Breast epithelium (tissue), 3 donors: ENCODE measurements around the gene PEX26.

Experiments
- POLR2AphosphoS5 ChIP-seq, 3 donors: sonication (generic); formaldehyde crosslinking; IDR thresholded peaks; one replicate each; pipeline ENCODE4 v1.6.1; 2017; ENCODE audit warnings: antibody characterized with exemption in 3 of 3
- TF ChIP-seq, protein P1 (sequence below), 3 donors: fragments of 450-650 bp; IDR thresholded peaks; one replicate each; pipeline ENCODE4 v1.5.1; 2016 to 2017; ENCODE audit warnings: antibody characterized with exemption in 3 of 3, mild to moderate bottlenecking in 3 of 3, moderate library complexity in 3 of 3

DNA sequence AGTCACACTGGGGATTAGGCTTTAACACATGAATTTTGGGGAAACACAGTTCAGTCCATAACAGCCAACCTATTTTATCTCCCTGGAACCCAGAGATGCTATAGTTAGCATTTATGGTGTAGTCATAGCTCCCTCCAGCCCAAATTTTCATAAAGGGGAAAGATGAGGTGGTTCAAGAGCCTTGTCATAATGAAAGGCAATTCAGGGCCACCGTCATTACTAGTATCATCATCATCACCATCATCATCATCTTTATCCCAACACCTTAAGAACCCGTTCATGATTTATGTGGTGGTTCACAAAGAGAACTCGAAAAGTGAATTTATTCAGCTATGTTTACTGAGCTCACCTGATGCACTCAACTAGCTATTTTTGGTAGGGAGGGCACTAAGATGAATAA lies 30.4 kb downstream of the PEX26 start:
- TF ChIP-seq, protein P1, sequence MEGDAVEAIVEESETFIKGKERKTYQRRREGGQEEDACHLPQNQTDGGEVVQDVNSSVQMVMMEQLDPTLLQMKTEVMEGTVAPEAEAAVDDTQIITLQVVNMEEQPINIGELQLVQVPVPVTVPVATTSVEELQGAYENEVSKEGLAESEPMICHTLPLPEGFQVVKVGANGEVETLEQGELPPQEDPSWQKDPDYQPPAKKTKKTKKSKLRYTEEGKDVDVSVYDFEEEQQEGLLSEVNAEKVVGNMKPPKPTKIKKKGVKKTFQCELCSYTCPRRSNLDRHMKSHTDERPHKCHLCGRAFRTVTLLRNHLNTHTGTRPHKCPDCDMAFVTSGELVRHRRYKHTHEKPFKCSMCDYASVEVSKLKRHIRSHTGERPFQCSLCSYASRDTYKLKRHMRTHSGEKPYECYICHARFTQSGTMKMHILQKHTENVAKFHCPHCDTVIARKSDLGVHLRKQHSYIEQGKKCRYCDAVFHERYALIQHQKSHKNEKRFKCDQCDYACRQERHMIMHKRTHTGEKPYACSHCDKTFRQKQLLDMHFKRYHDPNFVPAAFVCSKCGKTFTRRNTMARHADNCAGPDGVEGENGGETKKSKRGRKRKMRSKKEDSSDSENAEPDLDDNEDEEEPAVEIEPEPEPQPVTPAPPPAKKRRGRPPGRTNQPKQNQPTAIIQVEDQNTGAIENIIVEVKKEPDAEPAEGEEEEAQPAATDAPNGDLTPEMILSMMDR (IDR thresholded peaks at IDR 0.05): no peak
- TF ChIP-seq POLR2AphosphoS5 (IDR thresholded peaks at IDR 0.05): no peak
